Measurements from ENCODE around the gene TMEM87B. TPM values are rescaled to one million over a fixed set of nuclear protein-coding genes. Genes with fewer than 3 reads are reported as not detected.

TMEM87B gene
- total RNA-seq, 1 donor from 2014 or later: 23.6 TPM

GRCh38 chr2:112153179-112153490, 98.1 kb downstream of the TMEM87B start:
- Histone ChIP-seq H3K4me1 (peaks cover 9% of the 10 kb centered on the region), H3K4me3 (no peak overlapping the region), H3K27ac (no peak overlapping the region), H3K27me3 (ENCODE audit: low read depth) (no peaks in the 10 kb centered on the region), H3K9me3 (no peaks in the 10 kb centered on the region), H3K36me3 (no peaks in the 10 kb centered on the region)
- DNase-seq: no peak
- no peak for ATAC-seq
- intact Hi-C loops (cut with DNase I): no loop called here
- no peak for TF ChIP-seq CTCF (IDR thresholded peaks at IDR 0.05)

GRCh38 chr2:112153501-112153900, 98.4 kb downstream of the TMEM87B start:
- Histone ChIP-seq H3K4me1 (peaks cover 9% of the 10 kb centered on the region), H3K9me3 (no peaks in the 10 kb centered on the region), H3K27ac (no peak overlapping the region), H3K36me3 (no peaks in the 10 kb centered on the region), H3K27me3 (ENCODE audit: low read depth) (no peaks in the 10 kb centered on the region), H3K4me3 (no peak overlapping the region)
- DNase-seq: no peak
- TF ChIP-seq CTCF (IDR thresholded peaks at IDR 0.05): no peak
- intact Hi-C loops (cut with DNase I): no loop called here
- ATAC-seq: no peak

- no peaks in the 10 kb centered on the region for H3K27me3 ChIP-seq (ENCODE audit: low read depth)
- TF ChIP-seq CTCF (IDR thresholded peaks at IDR 0.05): no peak
- intact Hi-C loops (cut with DNase I): no loop called here
- no peak overlapping the region for H3K27ac ChIP-seq
- peaks cover 9% of the 10 kb centered on the region for H3K4me1 ChIP-seq
- no peak overlapping the region for H3K4me3 ChIP-seq
- no peaks in the 10 kb centered on the region for H3K36me3 ChIP-seq
- DNase-seq (no peak), ATAC-seq (no peak)
- H3K9me3 ChIP-seq: no peaks in the 10 kb centered on the region
Observed at GRCh38 chr2:112154246-112155117, 99.4 kb downstream of the TMEM87B start.

GRCh38 chr2:112155331-112156151, 100.5 kb downstream of the TMEM87B start:
- Histone ChIP-seq H3K4me1 (peaks cover 9% of the 10 kb centered on the region), H3K27ac (no peak overlapping the region), H3K27me3 (ENCODE audit: low read depth) (no peaks in the 10 kb centered on the region), H3K4me3 (no peak overlapping the region), H3K36me3 (no peaks in the 10 kb centered on the region), H3K9me3 (no peaks in the 10 kb centered on the region)
- no peak for TF ChIP-seq CTCF (IDR thresholded peaks at IDR 0.05)
- intact Hi-C loops (cut with DNase I): no loop called here
- DNase-seq: no peak
- ATAC-seq: peak in 1 of 2 donors; percentile 39

GRCh38 chr2:112156152-112156986, 101.3 kb downstream of the TMEM87B start:
- DNase-seq: no peak

More at GRCh38 chr2:112156152-112156986, 101.3 kb downstream of the TMEM87B start:
- TF ChIP-seq CTCF (IDR thresholded peaks at IDR 0.05): no peak
- ATAC-seq: no peak
- intact Hi-C loops (cut with DNase I): no loop called here
- Histone ChIP-seq H3K27ac (no peak overlapping the region), H3K4me1 (peaks cover 9% of the 10 kb centered on the region), H3K27me3 (ENCODE audit: low read depth) (no peaks in the 10 kb centered on the region), H3K9me3 (no peaks in the 10 kb centered on the region), H3K36me3 (no peaks in the 10 kb centered on the region), H3K4me3 (no peak overlapping the region)

Data from lower lobe of right lung (tissue), 2 donors.